ENCODE data around the gene PDK4.
A peak's percentile ranks its signal among the peaks of the same experiment; 100 is the strongest.
"Not testable (repeated sequence)": the region's sequence is repeated elsewhere in the genome, so short reads cannot be mapped to it uniquely, and the experiment has no call there.

PDK4 gene

GRCh38 chr7:95596198-95597063, at the start of gene PDK4:
PDK4 (minus strand) TSS chr7:95596516; CDS start chr7:95596293, 223 bp downstream.
- no peak for DNase-seq

- DNase-seq, result no peak
Observed at GRCh38 chr7:95642173-95642572, 45.9 kb upstream of the PDK4 start.

GRCh38 chr7:95636140-95636940, 40.0 kb upstream of the PDK4 start:
- DNase-seq, result no peak

GRCh38 chr7:95632609-95633008, 36.3 kb upstream of the PDK4 start:
- DNase-seq, result no peak

GRCh38 chr7:95631527-95631926, 35.2 kb upstream of the PDK4 start:
- no peak for DNase-seq

GRCh38 chr7:95630702-95631458, 34.6 kb upstream of the PDK4 start:
- DNase-seq, result no peak

GRCh38 chr7:95628831-95629439, 32.6 kb upstream of the PDK4 start:
- no peak for DNase-seq

- no peak for DNase-seq
Observed at GRCh38 chr7:95623788-95624187, 27.5 kb upstream of the PDK4 start.

GRCh38 chr7:95622859-95623258, 26.5 kb upstream of the PDK4 start:
- no peak for DNase-seq

- DNase-seq, result no peak
Observed at GRCh38 chr7:95622001-95622549, 25.8 kb upstream of the PDK4 start.

GRCh38 chr7:95621404-95621803, 25.1 kb upstream of the PDK4 start:
- DNase-seq, result no peak

GRCh38 chr7:95620631-95621030, 24.3 kb upstream of the PDK4 start:
- DNase-seq, result no peak

- DNase-seq, result no peak
Observed at GRCh38 chr7:95619921-95620320, 23.6 kb upstream of the PDK4 start.

- DNase-seq, result no peak
Observed at GRCh38 chr7:95619517-95619916, 23.2 kb upstream of the PDK4 start.

- DNase-seq, result no peak
Observed at GRCh38 chr7:95614442-95614940, 18.2 kb upstream of the PDK4 start.

- no peak for DNase-seq
Observed at GRCh38 chr7:95611224-95611623, 14.9 kb upstream of the PDK4 start.

GRCh38 chr7:95609277-95609971, 13.1 kb upstream of the PDK4 start:
- DNase-seq, result no peak

- peak; percentile 2 to 4 for DNase-seq
Observed at GRCh38 chr7:95608359-95609173, 12.2 kb upstream of the PDK4 start.

- no peak for DNase-seq
Observed at GRCh38 chr7:95607561-95607960, 11.2 kb upstream of the PDK4 start.

- DNase-seq, result no peak
Observed at GRCh38 chr7:95605275-95605674, 9.0 kb upstream of the PDK4 start.

GRCh38 chr7:95604811-95605210, 8.5 kb upstream of the PDK4 start:
- not testable (repeated sequence) for DNase-seq

All from Kasumi-1 (cell line).